NCI-H345 treated with DMSO at 0.1 percent for 48 hours (cell line): ENCODE results near the gene IGSF9B.

Source experiments
- DNase-seq: peaks from one replicate; lab custom pipeline; 2025; ENCODE audit not compliant: unreplicated experiment; lab: John Stamatoyannopoulos, UW

The IGSF9B gene

DNA sequence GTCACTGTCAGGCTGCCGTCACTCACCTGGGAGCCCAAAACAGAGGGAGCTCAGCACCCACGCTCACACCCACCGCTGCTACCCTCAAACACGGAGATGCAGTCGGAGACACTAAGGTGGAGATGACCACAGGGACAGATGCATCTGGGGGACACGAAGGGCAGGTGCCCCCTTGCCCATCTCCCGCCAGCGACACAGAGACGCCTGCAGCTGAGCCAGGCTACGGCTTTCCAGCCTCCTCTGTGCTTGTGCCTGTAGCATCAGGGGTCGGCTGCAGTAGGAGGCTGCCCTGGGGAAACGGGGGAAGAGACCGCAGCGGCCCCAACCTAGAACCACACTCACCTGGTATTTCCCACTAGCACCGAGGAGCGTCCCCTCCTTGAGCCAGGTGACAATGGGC, 19.3 kb downstream of the IGSF9B start:
- no peak for DNase-seq

DNA sequence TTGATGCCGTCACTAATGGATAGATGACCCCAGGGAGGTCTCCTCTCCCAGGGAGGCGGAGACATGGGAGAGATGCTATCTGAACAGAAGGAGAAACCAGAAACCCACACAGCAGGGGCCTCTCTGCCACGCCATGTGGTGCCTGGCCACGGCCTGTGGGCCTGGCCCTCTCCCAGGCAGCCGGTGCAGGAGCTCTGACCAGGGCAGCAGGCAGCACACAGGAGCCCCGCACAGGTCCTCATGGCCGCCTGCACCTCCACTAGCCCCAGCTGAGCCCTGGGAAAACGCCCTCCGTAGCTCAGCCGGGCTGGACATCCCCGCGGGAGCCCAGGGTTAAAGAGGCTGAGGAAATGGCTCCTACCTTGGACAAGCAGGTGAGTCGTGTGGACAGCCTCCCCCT, 19.8 kb downstream of the IGSF9B start:
- no peak for DNase-seq

DNA sequence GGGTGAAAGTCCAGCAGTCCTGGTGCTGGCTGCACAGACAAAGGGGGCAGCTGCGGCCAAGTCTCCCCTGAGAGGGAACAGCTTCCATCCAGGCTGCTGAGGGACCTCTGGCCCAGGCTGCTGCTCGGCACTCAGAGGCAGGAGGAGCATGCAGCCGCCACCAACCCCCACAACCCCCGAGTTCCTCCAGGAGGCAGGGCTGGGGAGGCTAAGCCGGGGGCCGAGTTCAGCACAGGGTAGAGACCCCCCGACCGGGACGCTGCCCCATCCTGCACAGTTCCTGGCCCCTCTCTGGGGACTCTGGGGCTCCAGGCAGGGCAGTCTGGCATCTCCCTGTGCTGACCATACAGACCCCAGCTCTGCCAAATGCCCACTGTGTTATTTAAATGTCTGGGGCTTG, 20.2 kb downstream of the IGSF9B start:
- no peak for DNase-seq

DNA sequence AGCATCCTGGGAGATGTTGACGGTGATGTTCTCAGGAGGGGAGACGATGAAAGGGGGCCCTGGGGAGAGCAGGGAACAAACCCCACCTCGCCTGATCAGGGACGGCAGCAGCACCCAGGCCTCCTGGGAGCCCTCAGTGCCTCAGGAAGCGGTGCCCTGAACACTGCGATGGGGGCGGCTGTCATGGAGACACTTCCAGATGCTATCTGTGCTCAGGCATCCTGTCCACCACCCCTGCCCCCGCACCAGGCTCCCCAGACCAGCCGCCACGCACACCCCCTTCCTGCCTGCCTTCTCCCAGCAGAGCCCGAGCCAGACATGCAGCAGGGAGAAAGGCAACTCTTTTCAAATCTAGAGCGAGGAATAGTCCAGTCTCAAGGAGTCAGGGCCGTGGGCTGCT, 20.6 kb downstream of the IGSF9B start:
- DNase-seq = no peak

DNA sequence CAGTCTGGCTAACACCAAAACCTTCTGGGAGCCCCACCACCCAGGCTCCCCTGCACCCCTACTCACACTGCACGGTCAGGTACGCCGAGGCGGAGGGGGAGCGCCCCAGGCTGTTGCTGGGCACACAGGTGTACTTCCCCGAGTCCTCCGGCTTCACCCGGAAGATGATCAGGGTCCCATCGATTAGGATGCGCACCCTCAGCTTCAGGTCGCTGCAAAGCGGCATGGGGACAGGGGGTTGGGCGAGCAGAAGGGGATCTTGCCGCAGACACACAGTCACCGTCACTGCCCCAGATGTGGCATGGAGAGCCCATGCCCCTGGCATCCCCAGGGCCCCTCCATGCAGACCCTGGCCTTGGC, 21.2 kb downstream of the IGSF9B start:
- DNase-seq = no peak

DNA sequence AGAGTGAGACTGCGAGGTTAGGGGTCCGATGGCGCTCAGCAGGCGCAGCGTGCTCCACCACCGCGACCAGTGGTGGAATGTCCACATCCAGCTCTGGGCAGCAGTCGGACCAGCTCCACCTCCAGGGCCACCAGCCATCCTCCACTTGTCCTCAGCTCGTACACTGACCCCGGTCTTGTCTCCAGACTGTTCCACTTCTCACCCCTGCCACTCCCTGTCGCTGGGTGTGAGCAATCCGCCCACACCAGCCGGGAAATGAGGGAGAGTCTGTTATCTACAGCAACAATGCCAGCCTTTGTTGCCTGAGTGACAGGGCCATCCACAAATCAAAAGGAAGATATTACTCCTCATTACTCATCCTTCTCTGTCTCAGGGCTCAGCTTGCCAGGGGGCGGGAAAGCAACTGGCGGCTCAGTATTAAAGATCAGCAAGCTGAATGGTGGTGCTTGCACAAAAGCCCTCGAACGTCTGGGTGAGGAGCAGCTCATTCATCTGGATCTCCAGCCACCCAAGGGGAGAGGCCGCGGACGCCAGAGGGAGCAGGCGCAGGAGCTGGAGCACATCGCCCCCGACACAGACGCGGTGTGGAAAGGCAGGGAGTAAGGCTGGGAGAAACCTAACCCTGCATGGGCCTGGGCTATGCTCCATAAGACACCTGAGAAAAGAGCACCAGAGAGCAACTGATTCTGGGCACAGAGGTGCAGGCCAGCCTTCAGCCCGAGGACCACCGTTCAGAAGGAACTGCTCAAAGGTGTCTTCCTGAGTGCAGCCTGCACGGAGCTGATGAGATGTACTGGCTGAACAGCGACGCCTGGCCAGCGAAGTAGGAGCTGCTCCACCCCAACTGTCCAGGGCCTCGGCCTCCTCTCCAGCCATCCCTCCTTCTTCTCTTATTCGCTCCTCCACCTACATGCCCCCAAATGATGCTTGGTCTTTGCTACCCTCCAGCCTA, 21.9 kb downstream of the IGSF9B start:
- DNase-seq = no peak

DNA sequence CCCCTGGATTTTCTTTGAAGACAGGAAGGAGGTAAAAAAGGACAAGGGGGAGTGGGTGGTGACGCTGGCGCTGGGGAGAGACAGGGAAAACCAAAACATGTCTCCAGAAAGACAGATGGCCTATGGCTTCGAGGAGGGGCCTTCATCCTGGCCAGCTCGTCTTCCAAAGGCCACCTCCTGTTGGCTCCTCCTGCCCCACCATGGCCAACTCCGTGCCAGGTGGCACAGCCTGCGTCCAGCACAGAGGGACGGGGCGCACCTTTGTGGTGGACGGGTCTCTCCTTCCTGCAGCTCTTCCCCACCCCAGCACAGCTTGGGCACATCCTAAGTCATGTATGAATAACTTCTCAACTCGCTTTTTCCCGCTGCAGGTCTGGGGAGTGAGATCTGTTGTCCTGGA, 22.7 kb downstream of the IGSF9B start:
- DNase-seq = no peak

DNA sequence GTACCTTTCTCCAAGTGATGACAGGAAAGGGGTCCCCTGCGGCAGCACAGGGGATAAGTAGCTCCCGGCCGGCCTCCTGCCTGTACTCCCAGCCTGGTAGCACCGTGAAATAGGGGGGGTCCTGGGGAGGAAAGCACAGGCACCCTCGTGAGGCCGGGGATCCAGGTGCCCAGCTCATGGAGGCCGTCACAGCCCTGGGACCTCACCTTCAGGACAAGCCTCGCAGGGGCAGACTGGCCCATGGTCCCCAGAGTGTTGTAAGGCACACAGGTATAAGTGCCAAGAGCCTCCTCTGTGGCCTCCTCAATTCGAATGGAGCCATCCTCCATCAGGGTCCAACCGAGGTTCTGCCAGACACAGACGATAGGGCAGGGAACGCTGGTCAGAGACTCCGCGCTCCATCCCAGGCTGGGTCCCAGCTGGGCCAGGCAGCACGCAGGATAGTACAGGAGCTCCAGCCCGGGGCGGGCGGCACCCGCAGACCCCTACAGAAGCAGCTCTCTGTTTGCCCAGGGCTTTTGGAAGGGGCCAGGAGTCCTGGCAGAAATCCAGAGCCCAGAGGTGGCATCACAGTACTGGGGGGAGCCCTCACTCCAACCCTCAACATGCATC, 25.2 kb downstream of the IGSF9B start:
- no peak for DNase-seq

DNA sequence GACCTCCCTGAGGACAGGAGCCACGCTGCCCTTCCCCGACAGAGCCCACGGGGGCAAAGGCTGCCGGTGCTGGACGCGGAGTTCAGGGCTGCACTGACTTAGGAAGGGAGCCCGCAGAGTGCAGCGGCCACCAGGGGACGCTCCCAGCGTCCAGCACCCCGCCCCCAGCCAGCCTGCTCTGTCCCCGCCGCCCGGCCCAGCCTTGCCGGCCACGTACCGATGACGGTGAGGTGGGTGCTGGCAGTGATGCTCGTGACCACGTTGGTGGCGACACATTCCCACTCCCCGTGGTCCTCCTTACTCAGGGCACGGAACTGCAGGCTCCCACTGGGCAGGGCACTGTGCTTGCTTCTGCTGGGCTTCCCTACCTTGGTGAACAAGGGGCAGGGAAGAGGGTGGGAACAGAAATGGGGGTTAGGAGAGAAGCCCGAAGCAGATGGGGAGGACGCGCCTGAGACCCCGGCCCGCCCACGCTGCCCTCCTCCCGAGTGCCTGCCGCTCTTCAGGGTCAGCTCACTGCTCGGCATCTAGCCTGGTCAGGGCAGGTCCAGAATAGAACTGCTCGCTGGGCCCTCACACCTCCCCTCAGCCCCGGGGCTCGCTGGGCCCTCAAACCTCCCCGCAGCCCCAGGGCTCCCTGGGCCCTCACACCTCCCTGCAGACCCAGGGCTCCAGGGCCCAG, 25.9 kb downstream of the IGSF9B start:
- no peak for DNase-seq

DNA sequence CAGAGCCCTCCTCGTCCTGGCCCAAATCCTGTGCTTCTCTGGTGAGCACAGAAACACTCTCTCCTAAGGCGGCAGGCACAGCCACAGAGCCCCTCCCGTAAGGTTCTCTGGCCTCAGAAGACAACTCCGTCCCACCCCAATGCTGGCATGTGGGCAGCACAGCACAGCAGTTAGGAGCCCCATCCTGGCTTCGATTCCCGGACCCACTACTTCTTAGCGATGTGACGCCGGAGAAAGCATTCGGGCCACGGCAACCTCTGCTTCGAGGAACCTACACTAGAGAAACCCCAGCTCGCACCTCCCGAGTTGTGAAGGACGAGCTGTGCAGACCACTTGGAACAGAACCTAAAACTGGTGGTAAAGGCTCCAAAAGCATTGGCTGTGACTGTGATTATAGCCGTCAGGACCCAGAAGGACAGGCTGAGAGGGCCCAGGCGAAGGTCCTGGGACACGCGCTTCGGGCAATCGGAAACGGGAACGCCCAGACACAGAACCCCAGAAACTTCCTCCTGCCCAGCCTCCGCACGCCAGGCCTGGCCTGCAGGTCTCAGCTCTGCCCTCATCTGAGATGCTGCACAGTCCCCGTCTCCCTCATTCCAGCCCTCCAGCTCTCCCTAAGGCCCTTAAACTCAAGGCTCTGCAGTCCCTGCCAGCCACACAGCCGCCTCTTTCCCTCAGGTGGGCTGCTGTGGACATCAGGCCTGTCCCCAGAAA, 26.6 kb downstream of the IGSF9B start:
- no peak for DNase-seq

DNA sequence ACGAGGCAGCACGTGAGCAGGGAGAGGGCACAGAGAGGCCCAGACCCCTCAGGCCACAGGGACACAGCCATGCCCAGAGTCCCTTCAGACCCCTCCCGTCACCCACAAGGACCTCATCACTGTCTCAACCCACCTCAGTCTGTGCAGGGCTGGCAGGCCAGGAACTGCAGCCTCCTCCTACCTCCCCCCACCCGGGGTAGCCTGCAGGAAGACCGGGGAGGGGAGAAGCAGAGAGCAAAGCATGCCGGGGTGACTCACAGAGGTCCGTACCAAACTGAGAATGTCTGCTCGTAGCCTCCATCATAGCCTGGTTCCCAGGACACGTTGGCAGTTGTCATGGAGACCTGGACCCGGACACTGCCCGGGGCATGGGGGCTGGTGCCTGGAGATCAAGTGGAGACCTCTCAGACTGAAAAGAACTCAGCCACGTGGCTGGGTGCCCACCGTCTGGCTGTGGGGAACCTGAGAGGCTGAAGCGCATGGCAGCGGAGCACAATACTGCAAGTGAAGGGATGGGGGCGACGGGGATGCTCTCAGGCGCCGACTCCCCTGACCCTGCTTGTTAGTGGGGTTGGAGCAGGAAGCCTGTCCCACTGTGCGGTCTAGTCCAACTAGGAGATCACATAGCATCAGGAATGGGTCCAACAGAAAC, 27.2 kb downstream of the IGSF9B start:
- DNase-seq = no peak

DNA sequence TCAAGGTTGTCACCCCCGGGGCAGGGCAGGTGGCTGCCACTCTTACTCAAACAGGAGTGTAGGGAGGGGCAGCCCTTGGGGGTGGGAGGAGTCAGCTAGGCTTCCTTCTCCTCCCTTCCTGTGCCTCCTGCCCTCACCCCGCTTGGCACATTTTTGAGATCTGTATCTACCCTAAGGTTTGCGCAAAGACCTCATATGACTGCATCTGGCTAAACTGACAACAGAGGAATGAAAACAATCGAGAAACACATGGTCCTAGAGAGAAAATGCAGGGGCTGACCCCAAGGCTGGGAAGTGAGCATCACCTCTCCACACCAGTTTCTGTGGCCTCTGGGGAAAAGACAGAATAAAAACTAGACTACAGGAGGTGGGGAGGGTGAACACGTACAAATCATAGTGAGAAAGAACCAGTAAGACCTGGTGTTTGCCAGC, 28.1 kb downstream of the IGSF9B start:
- no peak for DNase-seq

DNA sequence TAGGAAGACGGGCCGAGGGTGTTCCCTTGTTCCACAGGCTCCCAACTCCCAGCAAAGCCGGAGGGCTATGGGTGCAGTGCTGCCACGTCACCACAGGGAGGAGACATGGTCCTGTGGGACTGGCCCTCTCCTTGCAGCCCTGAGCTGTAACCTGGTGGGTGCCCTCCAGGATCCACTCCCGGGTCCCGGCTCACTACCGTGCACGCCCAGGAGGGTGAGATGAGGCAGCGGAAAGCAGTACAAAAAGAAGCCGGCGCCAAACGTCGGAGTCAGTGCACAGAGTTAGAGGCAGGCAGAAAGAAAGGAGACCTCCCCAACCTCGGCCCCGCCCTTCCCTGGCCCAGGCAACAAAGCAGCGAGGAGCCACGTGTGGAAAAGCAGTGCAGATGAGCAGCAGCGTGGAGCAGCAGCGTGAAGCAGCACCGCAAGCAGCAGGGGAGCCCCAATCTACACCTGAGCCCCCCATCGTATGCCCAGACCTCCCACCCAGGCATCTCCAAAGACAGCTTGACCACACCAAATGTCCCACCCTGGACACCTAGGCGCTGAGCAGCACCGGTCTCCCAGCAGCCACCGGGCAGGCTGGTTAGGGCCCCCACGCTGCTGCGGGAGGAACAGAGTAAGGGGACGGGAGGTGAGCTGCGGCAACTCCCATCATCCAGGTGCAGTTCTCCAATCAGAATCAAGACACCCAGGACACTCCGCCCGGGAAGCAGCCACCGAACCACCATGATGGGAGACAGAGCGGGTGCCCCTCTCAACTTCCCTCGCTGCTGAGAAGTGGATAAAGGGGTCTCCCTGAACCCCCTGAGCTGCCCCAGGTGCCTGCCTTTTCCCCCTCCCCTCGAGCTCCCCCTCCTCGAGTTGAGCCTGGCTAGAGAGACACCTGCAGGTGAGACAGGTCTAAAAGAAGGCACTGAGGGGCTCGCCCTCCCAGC, 28.8 kb downstream of the IGSF9B start:
- DNase-seq = peak; percentile 86

DNA sequence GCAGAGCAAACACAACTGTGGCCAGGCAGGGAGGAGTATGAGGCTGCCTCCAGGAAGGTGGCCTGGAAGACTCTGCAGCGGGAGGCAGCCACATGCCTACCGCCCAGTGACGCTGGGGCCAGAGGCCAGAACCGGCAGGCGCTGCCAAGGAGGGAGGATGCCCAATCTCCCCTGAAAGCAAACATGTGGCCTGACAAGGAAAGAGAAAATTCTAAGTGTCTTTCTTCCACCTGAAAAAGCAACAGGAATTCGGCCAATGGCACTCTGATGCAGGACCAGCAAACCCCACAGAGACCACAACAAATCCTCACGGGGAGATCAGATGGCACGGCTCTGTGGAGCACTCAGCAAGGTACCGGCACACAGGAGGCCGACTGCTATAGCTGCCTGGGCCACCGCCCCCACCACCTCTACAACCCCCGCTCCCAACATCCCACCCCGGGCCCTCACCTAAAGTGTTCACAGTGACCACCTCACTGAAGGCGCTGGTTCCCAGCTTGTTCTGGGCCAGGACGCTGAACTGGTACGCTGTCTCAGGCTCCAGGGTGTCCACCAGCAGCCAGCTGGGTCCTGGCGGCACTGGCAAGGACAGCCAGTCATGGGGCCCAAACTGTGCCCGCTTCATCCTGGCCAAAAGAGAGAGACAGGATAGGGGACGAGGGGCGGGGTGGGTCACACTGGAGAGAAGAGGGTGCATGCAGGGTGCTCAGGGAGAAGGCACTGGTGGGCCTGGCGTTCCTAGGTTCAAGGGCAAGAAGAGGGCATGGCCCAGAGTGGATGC, 30.1 kb downstream of the IGSF9B start:
- no peak for DNase-seq

DNA sequence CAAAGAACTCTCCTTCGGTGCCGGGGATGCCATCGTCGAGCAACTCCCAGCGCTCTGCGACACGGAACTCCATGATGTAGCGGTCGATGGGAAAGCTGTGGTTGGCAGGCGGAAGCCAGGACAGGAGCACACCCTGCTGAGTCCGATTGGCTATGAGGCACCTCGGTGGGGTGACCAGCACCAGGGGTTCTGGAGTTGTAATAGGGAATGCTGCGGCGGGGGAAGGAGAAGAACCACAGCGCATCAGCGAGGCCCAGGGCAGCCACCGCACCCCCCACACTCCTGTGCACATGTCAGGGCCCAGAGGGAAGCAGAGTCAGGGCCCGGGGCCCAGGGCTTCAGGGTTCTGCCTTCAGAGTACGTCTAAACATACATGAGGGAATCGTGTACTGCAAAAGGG, 31.0 kb downstream of the IGSF9B start:
- DNase-seq = no peak

DNA sequence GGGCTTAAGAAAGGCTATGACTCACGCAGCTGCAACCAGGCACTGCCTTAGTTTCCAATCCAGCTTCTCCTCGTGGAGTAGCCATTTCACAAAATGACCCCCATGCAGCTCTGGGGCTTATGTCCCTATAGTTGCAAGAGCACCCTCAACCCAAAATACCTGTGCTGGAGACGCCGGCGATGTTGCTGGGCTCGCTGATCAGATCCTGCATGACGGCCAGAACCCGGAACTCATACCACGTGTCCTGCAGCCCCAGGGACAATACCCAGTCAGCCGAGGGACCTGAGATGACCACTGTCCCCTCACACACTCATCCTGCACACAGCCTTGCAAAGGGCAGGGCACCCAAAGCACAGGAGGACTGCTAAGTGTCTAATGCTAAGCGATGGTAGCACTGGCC, 32.1 kb downstream of the IGSF9B start:
- DNase-seq = no peak

DNA sequence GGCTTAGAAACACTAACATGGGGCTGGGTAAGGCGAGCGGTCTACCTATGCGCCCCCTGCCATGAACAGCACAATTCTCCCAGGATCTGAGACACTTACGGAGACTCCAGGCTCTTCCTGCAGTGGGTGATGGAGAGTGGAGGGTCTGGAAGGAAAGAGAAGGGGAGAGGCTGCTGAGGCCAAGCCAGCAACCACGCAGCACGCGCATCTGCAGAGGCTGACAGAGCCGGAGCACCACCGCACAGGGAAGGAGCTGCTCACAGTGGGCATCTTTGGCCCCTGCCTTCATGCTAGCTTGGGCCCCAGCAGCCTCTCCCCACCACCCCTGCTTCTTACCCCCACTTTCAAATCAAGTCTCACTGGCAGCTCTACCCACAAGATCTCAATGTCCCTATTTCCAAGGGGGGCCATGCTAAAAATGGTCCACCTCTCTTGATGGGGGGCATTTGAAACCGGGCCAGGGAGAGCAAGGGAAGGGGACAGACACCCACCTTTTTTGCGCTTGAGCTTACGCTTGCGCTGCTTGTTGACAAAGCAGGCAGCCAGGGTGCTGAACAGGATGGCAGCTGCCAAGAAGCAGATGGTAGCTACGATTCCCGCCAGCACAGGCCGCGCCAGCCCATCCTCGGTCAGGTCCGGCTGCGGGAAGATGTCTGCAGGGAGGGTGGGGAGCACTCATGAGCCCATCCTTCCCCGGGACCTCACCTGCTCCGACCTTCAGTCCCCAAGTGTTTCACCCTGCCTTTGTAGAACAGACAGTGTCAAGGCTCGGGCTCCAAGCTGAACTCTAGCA, 34.5 kb downstream of the IGSF9B start:
- no peak for DNase-seq

DNA sequence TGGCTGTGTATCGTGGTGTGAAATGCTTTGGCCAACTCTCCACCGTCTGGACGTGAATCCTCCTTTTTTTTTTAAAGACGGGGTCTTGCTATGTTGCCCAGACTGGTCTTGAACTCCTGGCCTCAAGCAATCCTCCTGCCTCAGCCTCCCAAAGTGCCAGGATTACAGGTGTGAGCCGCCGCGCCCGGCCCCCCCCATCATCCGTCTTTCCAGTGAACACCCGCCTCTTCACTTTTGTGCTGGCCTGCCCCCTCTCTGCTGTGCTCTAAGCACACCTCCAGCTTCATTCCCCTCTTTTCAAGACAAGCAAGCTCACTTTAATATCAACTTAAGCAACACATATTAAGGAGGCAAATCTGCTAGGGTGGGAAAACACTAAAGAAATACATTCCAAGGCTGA, 35.3 kb downstream of the IGSF9B start:
- DNase-seq = no peak
